Measurements from ENCODE around the gene KCNJ16. TPM values are rescaled to one million over a fixed set of nuclear protein-coding genes. Genes with fewer than 3 reads are reported as not detected.

KCNJ16 gene
- total RNA-seq, 1 experiment from 2014 or later, result not detected

DNA sequence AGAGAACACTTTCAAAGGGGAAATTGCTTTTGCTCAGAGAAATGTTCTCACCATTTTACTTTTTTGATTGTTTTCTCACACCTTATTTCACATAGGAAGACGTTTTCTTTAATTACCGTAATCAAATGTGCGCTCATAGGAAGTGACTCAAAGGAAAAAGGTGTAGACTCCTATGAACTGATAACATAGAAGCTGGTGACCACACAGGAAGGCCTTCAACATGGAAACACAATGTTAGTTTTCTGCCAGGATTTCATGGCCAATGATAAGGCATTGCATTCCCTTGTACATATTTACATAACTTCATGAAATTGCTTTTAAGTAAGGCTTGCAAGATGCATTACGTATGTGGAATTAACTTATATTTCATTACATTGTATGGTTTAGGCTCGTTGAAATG, 40.9 kb upstream of the KCNJ16 start:
- no peak for DNase-seq
- Histone ChIP-seq H2AFZ (ENCODE audit: low read length) (no peak overlapping the region), H4K20me1 (ENCODE audit: low read length) (no peaks in the 10 kb centered on the region), H3K27ac (ENCODE audit: low read length) (no peak overlapping the region), H3K9me2 (replicated peaks; ENCODE audit: low read length) (no peaks in the 10 kb centered on the region), H3K9me3 (ENCODE audit: low read length) (no peaks in the 10 kb centered on the region), H3K27me3 (ENCODE audit: low read length) (no peaks in the 10 kb centered on the region), H3K79me2 (ENCODE audit: low read length) (no peaks in the 10 kb centered on the region), H3F3A (ENCODE audit: low read length, unreplicated experiment) (no peaks in the 10 kb centered on the region), H3K4me3 (ENCODE audit: low read length) (no peak overlapping the region), H3K36me3 (ENCODE audit: low read depth, low read length) (no peaks in the 10 kb centered on the region), H3K4me2 (ENCODE audit: low read length) (no peak overlapping the region), H3K9ac (ENCODE audit: low read length) (no peak overlapping the region), H3K4me1 (ENCODE audit: insufficient read depth, low read length) (no peaks in the 10 kb centered on the region)
- TF ChIP-seq EZH2 (IDR thresholded peaks at IDR 0.05; ENCODE audit: low read length, unreplicated experiment), result no peak
- no peak for TF ChIP-seq EZH2phosphoT487 (IDR thresholded peaks at IDR 0.05; ENCODE audit: borderline replicate concordance, low read length)
- TF ChIP-seq, protein P1, sequence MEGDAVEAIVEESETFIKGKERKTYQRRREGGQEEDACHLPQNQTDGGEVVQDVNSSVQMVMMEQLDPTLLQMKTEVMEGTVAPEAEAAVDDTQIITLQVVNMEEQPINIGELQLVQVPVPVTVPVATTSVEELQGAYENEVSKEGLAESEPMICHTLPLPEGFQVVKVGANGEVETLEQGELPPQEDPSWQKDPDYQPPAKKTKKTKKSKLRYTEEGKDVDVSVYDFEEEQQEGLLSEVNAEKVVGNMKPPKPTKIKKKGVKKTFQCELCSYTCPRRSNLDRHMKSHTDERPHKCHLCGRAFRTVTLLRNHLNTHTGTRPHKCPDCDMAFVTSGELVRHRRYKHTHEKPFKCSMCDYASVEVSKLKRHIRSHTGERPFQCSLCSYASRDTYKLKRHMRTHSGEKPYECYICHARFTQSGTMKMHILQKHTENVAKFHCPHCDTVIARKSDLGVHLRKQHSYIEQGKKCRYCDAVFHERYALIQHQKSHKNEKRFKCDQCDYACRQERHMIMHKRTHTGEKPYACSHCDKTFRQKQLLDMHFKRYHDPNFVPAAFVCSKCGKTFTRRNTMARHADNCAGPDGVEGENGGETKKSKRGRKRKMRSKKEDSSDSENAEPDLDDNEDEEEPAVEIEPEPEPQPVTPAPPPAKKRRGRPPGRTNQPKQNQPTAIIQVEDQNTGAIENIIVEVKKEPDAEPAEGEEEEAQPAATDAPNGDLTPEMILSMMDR (conservative IDR thresholded peaks at IDR 0.05; ENCODE audit: low read depth, low read length), result no peak
- intact Hi-C loops (cut with micrococcal nuclease), result no loop called here
- BruUV-seq (replicated peaks), result no TSS peak
- ChIA-PET POLR2A (ENCODE audit: unreplicated experiment) (no interaction called here), CTCF (no interaction called here)
- no peak for ATAC-seq

DNA sequence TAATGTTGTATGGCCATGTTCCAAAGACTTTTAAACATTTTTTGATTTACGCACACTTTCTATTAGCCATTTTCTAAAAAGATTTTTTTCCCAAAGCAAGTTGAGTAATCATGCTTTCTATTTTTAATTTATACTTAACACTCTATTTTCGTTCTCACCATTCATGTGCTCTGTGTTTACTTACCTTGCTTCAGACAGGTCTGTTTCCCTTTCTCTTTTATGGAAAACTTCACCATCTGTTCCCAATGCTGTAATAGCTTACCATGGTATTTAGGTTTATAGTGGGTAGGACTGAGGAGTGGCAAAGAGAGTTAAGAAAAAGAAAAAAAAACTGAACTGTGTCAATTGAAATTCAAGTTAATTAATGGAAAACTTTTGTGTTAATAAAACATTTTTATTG, 37.5 kb upstream of the KCNJ16 start:
- Histone ChIP-seq H3K79me2 (ENCODE audit: low read length) (no peaks in the 10 kb centered on the region), H3K9me2 (replicated peaks; ENCODE audit: low read length) (no peaks in the 10 kb centered on the region), H3K36me3 (ENCODE audit: low read depth, low read length) (no peaks in the 10 kb centered on the region), H3K4me3 (ENCODE audit: low read length) (no peak overlapping the region), H3K4me2 (ENCODE audit: low read length) (no peak overlapping the region), H4K20me1 (ENCODE audit: low read length) (no peaks in the 10 kb centered on the region), H3K27ac (ENCODE audit: low read length) (no peak overlapping the region), H3K9me3 (ENCODE audit: low read length) (no peaks in the 10 kb centered on the region), H3K9ac (ENCODE audit: low read length) (no peak overlapping the region), H2AFZ (ENCODE audit: low read length) (no peak overlapping the region), H3F3A (ENCODE audit: low read length, unreplicated experiment) (no peaks in the 10 kb centered on the region), H3K4me1 (ENCODE audit: insufficient read depth, low read length) (peaks cover 9% of the 10 kb centered on the region; the same call in 1 of the 2 replicates), H3K27me3 (ENCODE audit: low read length) (no peaks in the 10 kb centered on the region)
- intact Hi-C loops (cut with micrococcal nuclease), result no loop called here
- no peak for TF ChIP-seq EZH2 (IDR thresholded peaks at IDR 0.05; ENCODE audit: low read length, unreplicated experiment)
- TF ChIP-seq EZH2phosphoT487 (IDR thresholded peaks at IDR 0.05; ENCODE audit: borderline replicate concordance, low read length), result no peak
- TF ChIP-seq, protein P1 (conservative IDR thresholded peaks at IDR 0.05; ENCODE audit: low read depth, low read length), result no peak
- BruUV-seq (replicated peaks), result no TSS peak
- ATAC-seq (no peak), DNase-seq (no peak)
- ChIA-PET CTCF (no interaction called here), POLR2A (ENCODE audit: unreplicated experiment) (interaction anchor here (0.7 kb wide), 1 partner anchor 16 kb away, joined by 3 read pairs; no protein-coding TSS in a partner anchor)

DNA sequence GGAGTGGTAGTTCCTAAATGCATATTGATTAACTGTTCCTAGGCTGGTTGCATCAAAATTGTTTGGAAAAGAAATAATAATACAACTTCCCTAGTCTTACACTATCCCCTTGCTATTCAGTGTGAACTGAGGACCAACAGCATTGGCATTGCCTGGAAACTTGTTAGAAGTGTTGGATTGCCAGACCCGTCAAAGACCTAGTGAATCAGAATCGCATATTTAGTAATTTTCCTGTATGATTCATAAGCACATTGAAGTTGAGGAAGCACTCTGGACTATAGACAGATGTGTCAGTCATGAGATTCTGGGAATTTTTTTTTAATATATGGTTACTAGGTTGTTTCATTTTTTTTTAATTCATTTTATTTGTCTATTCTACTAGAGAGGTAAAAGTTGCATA, 34.7 kb upstream of the KCNJ16 start:
- Histone ChIP-seq H3F3A (ENCODE audit: low read length, unreplicated experiment) (no peaks in the 10 kb centered on the region), H3K9me3 (ENCODE audit: low read length) (no peaks in the 10 kb centered on the region), H3K9me2 (replicated peaks; ENCODE audit: low read length) (no peaks in the 10 kb centered on the region), H3K4me2 (ENCODE audit: low read length) (no peak overlapping the region), H3K27ac (ENCODE audit: low read length) (no peak overlapping the region), H3K36me3 (ENCODE audit: low read depth, low read length) (no peaks in the 10 kb centered on the region), H3K79me2 (ENCODE audit: low read length) (no peaks in the 10 kb centered on the region), H4K20me1 (ENCODE audit: low read length) (no peaks in the 10 kb centered on the region), H2AFZ (ENCODE audit: low read length) (no peak overlapping the region), H3K4me3 (ENCODE audit: low read length) (no peak overlapping the region), H3K4me1 (ENCODE audit: insufficient read depth, low read length) (peaks cover 9% of the 10 kb centered on the region; the same call in 1 of the 2 replicates), H3K27me3 (ENCODE audit: low read length) (no peaks in the 10 kb centered on the region), H3K9ac (ENCODE audit: low read length) (no peak overlapping the region)
- no peak for TF ChIP-seq EZH2phosphoT487 (IDR thresholded peaks at IDR 0.05; ENCODE audit: borderline replicate concordance, low read length)
- TF ChIP-seq, protein P1 (conservative IDR thresholded peaks at IDR 0.05; ENCODE audit: low read depth, low read length), result no peak
- TF ChIP-seq EZH2 (IDR thresholded peaks at IDR 0.05; ENCODE audit: low read length, unreplicated experiment), result no peak
- intact Hi-C loops (cut with micrococcal nuclease), result no loop called here
- no TSS peak for BruUV-seq (replicated peaks)
- ChIA-PET CTCF (no interaction called here), POLR2A (ENCODE audit: unreplicated experiment) (no interaction called here)
- ATAC-seq, result peak; percentile 92
- DNase-seq, result peak; percentile 69
